Esophagus (tissue), 2 donors: ENCODE measurements around the gene TTC6. TPM values are rescaled to one million over a fixed set of nuclear protein-coding genes. Genes with fewer than 3 reads are reported as not detected.
"Not testable (repeated sequence)": the region's sequence is repeated elsewhere in the genome, so short reads cannot be mapped to it uniquely, and the experiment has no call there.

Experiments used
- H3K27ac ChIP-seq, 2 donors: one replicate each; pipeline ENCODE4 v1.5.1; 2013; ENCODE audit warnings: low read depth in 2 of 2, mild to moderate bottlenecking in 2 of 2, inconsistent platforms in 1 of 2, low read length in 1 of 2, moderate library complexity in 1 of 2
- H3K27me3 ChIP-seq, 2 donors: one replicate each; pipeline ENCODE4 v1.6.1; 2013; ENCODE audit warnings: low read length in 2 of 2, control low read depth in 1 of 2, mild to moderate bottlenecking in 1 of 2; ENCODE audit not compliant: insufficient read depth in 2 of 2, control insufficient read depth in 1 of 2
- H3K36me3 ChIP-seq, 2 donors: one replicate each; pipeline ENCODE4 v1.6.1; 2013; ENCODE audit warnings: low read length in 1 of 2; ENCODE audit not compliant: control insufficient read depth in 2 of 2, insufficient read depth in 2 of 2
- H3K4me1 ChIP-seq, 2 donors: one replicate each; pipeline ENCODE4 v1.6.1; 2013; ENCODE audit warnings: low read length in 1 of 2; ENCODE audit not compliant: control insufficient read depth in 2 of 2, insufficient read depth in 2 of 2
- H3K4me3 ChIP-seq, 2 donors: one replicate each; pipeline ENCODE4 v1.5.1; 2013; ENCODE audit warnings: low read length in 2 of 2, mild to moderate bottlenecking in 2 of 2, low read depth in 1 of 2, moderate library complexity in 1 of 2
- H3K9me3 ChIP-seq, 2 donors: one replicate each; pipeline ENCODE4 v1.6.1; 2013; ENCODE audit warnings: mild to moderate bottlenecking in 2 of 2, low read depth in 1 of 2, low read length in 1 of 2, moderate library complexity in 1 of 2; ENCODE audit not compliant: control insufficient read depth in 2 of 2, insufficient read depth in 1 of 2
- WGBS, 2 donors: extraction: QIAGEN DNeasy Blood & Tissue Kit; methylation state at CpG; one replicate each; pipeline ENCODE4 v1.1.7; 2013; 5-methylcytosine and 5-hydroxymethylcytosine counted together
- polyA plus RNA-seq, 2 donors: library from polyadenylated mRNA; stranded (reverse); fragments of 200-250 nt; gene quantifications; one replicate each; pipeline ENCODE4 v1.2.3, GENCODE V29; 2013
- donor health status: healthy with polysubstance abuse.
- donor health status: Bipolar disorder and iron deficiency.

TTC6 gene, protein sequence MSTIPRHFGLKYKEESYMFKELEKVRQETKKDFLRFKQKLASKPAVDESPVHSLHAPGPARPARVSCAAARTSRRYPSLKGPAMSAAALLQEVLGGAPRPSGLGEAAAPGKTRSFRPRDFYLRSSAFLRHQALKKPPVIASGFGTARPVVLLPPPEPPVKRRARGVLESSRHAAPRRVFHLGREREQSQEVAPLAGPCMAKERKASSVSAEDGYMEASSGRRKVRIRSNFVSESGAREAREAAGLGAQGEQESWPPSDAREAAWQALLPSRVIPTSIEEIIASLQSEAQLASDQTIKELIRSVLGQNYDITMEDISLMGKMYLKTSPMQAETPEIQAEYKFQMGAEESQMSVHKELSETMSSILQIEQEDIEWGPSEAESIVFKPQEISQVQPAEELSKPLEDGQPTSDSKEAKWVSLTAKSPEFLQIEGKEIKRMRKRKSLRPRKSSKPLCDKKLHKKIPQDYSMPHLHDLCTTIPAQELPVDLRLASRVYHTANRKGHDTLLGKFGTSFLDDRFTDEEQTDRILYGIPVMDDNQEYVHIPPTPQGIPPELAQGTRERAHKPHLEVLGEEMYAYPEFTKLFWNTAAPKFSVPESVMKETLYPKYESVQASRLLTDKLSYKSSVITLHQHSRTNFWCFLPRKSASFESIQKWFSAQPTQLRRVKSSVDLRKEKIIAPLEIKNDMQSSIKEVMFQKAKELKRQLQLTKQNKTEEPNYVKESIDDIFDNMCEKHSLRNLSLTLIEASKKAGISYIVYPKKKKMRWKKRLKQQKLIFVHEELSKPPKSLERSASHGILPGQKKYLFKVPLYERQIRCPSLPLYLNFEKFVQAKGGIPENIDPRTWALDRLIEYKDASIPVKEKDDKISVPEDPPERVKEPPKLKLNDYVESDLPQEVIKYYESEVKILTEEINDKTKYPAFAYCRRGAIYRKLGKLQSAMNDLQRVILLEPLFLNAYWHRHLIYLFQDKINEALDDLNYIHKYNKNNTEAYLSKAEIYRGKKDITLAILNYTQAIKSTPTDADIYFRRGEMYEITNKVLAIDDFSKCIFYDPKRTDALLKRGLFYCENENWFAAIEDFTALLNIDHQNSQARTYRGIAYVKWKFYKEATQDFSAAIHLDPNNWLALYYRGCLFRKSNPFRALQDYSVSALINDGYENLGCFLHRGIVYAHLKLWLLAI (N-terminal part only)
- 1 to 10 TPM in 1 of 2 donors, under 1 TPM in 1; 0.27 to 2.4 TPM for polyA plus RNA-seq

DNA sequence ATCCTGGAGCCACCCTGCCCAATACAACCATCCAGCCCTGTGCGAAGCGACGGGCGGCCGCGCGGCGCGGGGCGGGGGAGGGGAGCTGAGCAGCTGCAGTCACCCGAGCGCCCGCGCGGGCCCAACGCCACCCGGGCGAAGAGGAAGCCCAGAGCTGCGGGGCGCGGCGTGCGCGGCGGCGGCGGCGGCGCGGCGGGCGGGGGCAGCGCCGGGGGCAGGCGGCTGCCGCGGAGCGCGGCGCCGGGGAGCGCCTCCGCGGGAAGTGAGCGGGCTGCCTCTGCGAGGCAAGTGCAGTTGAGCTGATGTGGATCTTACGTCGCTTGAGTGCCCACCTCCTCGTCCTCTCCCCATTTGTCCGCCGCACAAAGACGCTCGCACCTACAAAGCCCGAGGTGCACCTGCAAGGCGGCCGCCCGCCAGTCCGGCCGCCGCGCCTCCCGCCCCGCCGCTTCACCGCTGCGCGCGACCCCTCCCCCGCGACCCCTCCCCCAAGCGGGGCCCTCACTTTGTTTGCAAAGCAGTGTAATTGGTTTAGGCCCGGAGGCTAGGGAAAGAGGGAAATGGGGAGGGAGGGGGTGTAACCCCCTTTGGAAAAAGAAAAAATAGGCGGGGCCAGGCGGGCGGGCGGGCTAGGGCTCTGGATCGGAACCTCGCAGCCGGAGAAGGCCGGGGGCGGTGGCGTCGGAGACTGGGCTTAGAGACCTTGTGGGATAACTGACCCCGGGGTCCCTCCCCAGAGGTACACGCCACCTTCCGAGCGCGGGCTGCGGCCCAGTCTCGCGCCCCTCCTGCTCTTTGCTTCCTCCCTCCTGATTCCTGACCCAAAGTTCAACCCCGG lies at the start of gene TTC6, which contains the start of gene FOXA1:
Gene TTC6 (plus strand): TSS at position 659 of the 838 bp plus-strand sequence. CDS start 26,436 bp downstream, outside the sequence.
Gene FOXA1 (minus strand): TSS at position 279 of the 838 bp plus-strand sequence. CDS start 277 bp downstream, at position 2.
- WGBS, 2 donors = 1 to 3% methylated on average over 80 to 92 of the region's 92 CpGs
- Histone ChIP-seq H3K9me3 (no peaks in the 10 kb centered on the region), H3K27me3 (no peaks in the 10 kb centered on the region), H3K4me3 (peak within 1 kb of the TSS; percentile 73 to 79), H3K27ac (peak within 1 kb of the TSS; percentile 96 to 97), H3K4me1 (peaks cover 0 to 10% of the 10 kb centered on the region in 2 donors), H3K36me3 (no peaks in the 10 kb centered on the region)

DNA sequence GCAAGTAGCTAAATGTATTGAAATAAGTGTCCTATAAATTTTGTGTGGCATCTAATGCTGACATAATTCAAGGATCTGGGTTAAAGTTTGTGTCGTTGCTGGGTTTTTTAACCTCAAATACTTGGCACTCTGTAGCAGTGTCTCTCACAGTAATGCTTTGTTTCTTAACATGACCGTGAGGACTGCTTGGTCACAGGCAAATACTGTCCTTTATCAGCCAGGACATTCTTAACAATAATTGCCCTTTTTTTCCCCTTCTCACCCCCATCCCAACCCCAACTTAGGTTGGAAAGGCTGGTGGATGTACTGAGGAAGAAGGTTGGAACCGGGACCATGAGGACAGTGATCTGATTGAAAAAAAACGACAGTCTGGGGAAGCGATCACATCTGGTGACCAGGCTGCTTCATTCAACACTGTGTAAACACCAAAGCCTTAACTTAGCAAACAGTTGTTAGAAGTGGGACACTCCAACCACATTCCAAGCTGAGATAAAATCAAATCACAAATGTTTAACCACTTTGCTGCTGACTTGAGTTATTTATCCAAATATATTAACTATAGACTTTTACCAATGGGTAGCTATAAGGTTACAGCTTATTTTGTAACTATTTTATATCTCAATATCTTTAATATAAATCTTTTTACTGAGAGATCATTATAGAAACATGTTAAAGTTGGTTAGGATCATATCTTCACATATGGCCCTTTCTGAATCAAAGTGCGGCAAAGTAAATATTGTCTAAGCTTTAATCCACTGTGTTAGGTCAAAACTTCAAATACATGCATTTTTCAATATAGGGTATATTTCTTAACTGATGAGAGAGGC lies 48.6 kb upstream of the TTC6 start:
- Histone ChIP-seq H3K9me3 (no peaks in the 10 kb centered on the region), H3K4me1 (no peaks in the 10 kb centered on the region), H3K4me3 (no peak overlapping the region), H3K27ac (no peak overlapping the region), H3K36me3 (no peaks in the 10 kb centered on the region), H3K27me3 (no peaks in the 10 kb centered on the region)
- WGBS, 2 donors = 51 to 65% methylated on average over 6 of the region's 6 CpGs

DNA sequence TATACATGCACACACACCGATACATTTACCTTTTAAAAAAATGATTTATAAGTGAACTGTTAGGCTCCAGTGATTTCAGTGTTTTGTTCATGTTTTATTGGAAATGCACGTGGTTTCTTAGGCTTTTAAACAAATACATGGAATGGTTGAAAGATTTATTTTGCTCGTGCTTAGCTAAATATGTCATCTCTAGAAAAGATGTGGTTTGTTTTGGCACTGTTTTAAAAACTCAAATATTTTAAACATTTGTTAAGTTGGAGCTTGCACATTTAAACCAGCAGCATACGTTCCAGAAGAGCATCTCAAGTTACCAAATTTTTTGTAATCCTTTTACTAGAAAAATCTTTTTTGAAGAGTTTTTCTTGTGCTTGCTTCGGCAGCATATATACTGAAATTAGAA lies 44.9 kb upstream of the TTC6 start:
- no peak overlapping the region for H3K27ac ChIP-seq
- 29 to 44% methylated on average over 5 of the region's 5 CpGs for WGBS, 2 donors
- no peaks in the 10 kb centered on the region for H3K9me3 ChIP-seq
- H3K36me3 ChIP-seq = no peaks in the 10 kb centered on the region
- no peaks in the 10 kb centered on the region for H3K4me1 ChIP-seq
- no peaks in the 10 kb centered on the region for H3K27me3 ChIP-seq
- H3K4me3 ChIP-seq = no peak overlapping the region

DNA sequence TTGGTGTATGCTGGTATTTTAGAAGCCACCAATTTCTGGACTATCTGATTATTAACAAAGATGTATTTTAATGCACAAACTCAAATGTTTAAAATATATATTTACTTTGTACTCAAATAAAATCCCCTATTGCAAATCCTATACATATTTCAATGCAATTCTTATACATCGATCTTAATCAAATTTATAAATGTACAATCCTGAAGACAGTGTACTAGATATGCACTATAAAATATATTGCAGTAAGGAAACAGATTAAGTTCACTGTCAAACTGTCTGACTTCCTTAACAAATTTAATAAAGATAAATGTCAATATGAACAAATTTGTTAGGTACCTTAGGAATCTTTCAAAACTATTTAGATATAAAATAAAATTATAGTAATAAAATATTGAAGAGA lies 44.3 kb upstream of the TTC6 start:
- WGBS, 2 donors = 69 to 75% methylated on average over 1 of the region's 1 CpG
- Histone ChIP-seq H3K27ac (no peak overlapping the region), H3K4me1 (no peaks in the 10 kb centered on the region), H3K4me3 (no peak overlapping the region), H3K9me3 (no peaks in the 10 kb centered on the region), H3K36me3 (no peaks in the 10 kb centered on the region), H3K27me3 (no peaks in the 10 kb centered on the region)

DNA sequence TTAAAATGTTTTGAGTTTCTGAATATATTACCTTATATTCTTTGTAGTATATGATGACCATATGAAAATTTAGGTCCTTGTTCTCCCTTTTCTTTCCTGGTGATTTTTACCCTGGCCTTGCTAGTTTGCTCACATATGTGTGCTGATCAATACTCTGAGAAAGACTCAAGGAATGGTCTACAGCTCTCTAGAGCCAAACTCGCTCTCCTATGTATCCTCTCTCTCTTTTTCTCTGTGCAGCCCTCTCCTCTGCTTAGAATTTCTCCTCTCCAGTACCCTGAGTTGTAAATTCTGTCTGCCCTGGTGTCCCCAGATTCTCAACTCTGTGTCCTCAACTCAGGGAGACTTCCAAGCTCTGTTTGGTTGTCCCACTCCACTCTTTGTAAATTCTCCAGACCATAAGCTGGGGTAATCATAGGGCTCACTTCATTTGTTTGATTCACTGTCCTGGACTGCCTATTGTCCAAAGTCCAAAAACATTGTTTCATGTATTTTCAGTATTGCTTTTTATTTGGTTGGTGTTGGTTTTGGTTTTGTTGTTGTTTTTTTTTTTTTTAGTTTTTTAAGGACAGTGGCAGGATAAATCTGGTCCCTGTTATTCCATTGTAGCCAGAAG lies 41.4 kb upstream of the TTC6 start:
- no peak overlapping the region for H3K27ac ChIP-seq
- H3K9me3 ChIP-seq = no peaks in the 10 kb centered on the region
- 81 to 92% methylated on average over 1 of the region's 1 CpG for WGBS, 2 donors
- H3K4me1 ChIP-seq = no peaks in the 10 kb centered on the region
- no peak overlapping the region for H3K4me3 ChIP-seq
- no peaks in the 10 kb centered on the region for H3K36me3 ChIP-seq
- no peaks in the 10 kb centered on the region for H3K27me3 ChIP-seq

DNA sequence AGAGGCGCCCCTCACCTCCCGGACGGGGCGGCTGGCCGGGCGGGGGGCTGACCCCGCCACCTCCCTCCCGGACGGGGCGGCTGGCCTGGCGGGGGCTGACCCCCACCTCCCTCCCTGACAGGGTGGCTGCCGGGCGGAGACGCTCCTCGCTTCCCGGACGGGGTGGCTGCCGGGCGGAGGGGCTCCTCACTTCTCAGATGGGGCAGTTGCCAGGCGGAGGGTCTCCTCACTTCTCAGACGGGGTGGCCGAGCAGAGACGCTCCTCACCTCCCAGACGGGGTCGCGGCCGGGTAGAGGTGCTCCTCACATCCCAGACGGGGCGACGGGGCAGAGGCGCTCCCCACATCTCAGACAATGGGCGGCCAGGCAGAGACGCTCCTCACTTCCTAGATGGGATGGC lies 39.8 kb upstream of the TTC6 start:
- not testable (repeated sequence) for H3K4me1 ChIP-seq, H3K27me3 ChIP-seq
- WGBS, 2 donors = 93 to 95% methylated on average over 13 to 33 of the region's 33 CpGs

DNA sequence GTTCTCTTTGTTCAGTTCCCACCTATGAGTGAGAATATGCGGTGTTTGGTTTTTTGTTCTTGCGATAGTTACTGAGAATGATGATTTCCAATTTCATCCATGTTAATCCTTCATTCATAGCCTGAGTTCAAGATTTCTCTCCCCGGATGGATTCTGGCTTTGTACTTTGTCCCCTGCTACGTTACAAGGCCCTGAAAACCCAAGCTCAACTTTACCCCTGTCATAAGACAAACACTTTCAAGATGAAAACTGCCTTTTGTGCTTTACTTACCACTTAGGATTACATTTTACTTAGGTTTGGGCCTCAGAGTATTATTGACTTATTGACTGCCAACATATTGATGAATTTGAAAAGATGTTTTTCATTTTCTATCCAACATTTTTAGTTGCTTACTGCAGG lies 36.7 kb upstream of the TTC6 start:
- no peaks in the 10 kb centered on the region for H3K9me3 ChIP-seq
- H3K27me3 ChIP-seq = no peaks in the 10 kb centered on the region
- no peaks in the 10 kb centered on the region for H3K4me1 ChIP-seq
- WGBS, 2 donors = 87 to 89% methylated on average over 4 of the region's 4 CpGs
- no peaks in the 10 kb centered on the region for H3K36me3 ChIP-seq
- no peak overlapping the region for H3K4me3 ChIP-seq
- H3K27ac ChIP-seq = no peak overlapping the region

More for the DNA sequence above, 39.8 kb upstream of the TTC6 start:
- not testable (repeated sequence) for H3K4me3 ChIP-seq, H3K36me3 ChIP-seq, H3K27ac ChIP-seq, H3K9me3 ChIP-seq

DNA sequence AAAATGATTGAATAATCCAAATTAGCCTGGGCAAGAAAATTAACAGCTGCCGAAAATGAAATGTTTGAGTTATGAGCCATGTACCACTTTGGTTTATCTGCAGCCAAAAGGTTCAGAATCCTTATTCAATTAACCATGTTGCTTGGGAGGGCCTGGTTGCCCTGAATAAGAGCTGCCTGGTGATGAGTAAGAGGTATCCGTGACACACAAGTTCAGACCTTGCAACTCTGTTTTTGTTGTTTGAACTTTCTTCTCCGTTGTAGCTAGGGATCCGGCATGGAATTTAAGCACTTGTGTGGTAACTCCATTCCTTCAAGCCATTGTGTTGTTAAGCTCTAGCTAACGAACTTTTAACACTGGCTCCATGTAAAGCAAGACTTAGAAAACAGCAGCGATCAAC lies 36.0 kb upstream of the TTC6 start:
- H3K36me3 ChIP-seq = no peaks in the 10 kb centered on the region
- H3K4me1 ChIP-seq = no peaks in the 10 kb centered on the region
- no peak overlapping the region for H3K27ac ChIP-seq
- H3K9me3 ChIP-seq = no peaks in the 10 kb centered on the region
- WGBS, 2 donors = 49 to 64% methylated on average over 6 of the region's 6 CpGs
- H3K27me3 ChIP-seq = no peaks in the 10 kb centered on the region
- H3K4me3 ChIP-seq = no peak overlapping the region
